ENCODE data around the gene ASB2. TPM values are rescaled to one million over a fixed set of nuclear protein-coding genes. Genes with fewer than 3 reads are reported as not detected.

The ASB2 gene
- total and polyA plus RNA-seq, 2 of the 13 experiments (the other 11 are each of a cell fraction or from before 2014, with no cell fraction given): 0.82 to 4.1 TPM

DNA sequence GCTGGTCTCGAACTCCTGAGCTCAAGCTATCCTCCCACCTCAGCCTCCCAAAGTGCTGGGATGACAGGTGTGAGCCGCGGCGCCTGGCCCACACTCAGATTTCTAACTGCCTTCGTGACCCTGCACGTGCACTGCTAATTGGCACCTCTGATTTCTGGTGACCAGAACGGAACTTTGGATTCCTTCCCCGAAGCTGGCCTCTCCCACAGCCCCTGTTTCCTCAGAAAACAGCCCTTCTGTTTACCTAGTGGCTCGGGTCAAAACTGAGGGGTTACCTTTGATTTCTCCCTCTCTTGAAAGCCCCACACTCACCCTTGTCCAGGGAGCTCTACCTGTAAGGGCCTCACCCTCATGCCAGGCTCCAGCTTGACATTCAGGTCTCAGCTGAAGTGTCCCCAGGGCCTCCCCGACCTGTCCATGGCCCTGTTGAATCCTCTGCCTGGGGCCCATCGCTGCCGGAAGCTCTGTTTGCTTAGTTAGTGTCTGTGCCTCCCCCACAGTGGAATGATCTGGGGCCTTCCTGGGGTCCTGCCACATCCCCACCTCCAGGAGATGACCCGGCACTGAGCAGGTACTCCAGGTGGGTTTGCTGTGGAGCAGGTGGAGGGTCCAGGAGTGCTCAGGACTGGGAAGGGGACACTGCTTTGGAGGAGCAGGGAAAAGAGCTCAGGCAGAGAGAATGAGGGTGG, 73.6 kb downstream of the ASB2 start (continued):
- TF ChIP-seq ZNF263 (CRISPR knock-in tag; IDR thresholded peaks at IDR 0.05): no peak
- TF ChIP-seq SAFB2 (CRISPR knock-in tag; IDR thresholded peaks at IDR 0.05; ENCODE audit: borderline replicate concordance, low read depth): 0 out of 2 replicates have a peak, but pooled peaks have one; percentile 59
- TF ChIP-seq, protein P1, sequence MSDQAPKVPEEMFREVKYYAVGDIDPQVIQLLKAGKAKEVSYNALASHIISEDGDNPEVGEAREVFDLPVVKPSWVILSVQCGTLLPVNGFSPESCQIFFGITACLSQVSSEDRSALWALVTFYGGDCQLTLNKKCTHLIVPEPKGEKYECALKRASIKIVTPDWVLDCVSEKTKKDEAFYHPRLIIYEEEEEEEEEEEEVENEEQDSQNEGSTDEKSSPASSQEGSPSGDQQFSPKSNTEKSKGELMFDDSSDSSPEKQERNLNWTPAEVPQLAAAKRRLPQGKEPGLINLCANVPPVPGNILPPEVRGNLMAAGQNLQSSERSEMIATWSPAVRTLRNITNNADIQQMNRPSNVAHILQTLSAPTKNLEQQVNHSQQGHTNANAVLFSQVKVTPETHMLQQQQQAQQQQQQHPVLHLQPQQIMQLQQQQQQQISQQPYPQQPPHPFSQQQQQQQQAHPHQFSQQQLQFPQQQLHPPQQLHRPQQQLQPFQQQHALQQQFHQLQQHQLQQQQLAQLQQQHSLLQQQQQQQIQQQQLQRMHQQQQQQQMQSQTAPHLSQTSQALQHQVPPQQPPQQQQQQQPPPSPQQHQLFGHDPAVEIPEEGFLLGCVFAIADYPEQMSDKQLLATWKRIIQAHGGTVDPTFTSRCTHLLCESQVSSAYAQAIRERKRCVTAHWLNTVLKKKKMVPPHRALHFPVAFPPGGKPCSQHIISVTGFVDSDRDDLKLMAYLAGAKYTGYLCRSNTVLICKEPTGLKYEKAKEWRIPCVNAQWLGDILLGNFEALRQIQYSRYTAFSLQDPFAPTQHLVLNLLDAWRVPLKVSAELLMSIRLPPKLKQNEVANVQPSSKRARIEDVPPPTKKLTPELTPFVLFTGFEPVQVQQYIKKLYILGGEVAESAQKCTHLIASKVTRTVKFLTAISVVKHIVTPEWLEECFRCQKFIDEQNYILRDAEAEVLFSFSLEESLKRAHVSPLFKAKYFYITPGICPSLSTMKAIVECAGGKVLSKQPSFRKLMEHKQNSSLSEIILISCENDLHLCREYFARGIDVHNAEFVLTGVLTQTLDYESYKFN (CRISPR knock-in tag; conservative IDR thresholded peaks at IDR 0.05): peak; percentile 81
- TF ChIP-seq, protein P2, sequence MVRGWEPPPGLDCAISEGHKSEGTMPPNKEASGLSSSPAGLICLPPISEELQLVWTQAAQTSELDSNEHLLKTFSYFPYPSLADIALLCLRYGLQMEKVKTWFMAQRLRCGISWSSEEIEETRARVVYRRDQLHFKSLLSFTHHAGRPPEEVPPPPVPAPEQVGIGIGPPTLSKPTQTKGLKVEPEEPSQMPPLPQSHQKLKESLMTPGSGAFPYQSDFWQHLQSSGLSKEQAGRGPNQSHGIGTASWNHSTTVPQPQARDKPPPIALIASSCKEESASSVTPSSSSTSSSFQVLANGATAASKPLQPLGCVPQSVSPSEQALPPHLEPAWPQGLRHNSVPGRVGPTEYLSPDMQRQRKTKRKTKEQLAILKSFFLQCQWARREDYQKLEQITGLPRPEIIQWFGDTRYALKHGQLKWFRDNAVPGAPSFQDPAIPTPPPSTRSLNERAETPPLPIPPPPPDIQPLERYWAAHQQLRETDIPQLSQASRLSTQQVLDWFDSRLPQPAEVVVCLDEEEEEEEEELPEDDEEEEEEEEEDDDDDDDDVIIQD (CRISPR knock-in tag; IDR thresholded peaks at IDR 0.05; ENCODE audit: low read depth): no peak
- TF ChIP-seq AKAP8 (CRISPR knock-in tag; IDR thresholded peaks at IDR 0.05): no peak
- TF ChIP-seq, protein P3, sequence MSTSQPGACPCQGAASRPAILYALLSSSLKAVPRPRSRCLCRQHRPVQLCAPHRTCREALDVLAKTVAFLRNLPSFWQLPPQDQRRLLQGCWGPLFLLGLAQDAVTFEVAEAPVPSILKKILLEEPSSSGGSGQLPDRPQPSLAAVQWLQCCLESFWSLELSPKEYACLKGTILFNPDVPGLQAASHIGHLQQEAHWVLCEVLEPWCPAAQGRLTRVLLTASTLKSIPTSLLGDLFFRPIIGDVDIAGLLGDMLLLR (CRISPR knock-in tag; IDR thresholded peaks at IDR 0.05): peak; percentile 58; the same call in 1 of the 2 replicates
- no peak for TF ChIP-seq YY1 (IDR thresholded peaks at IDR 0.05; ENCODE audit: insufficient read depth, insufficient replicate concordance, low read depth, low read length)
- peak; percentile 66; the same call in 1 of the 2 replicates for TF ChIP-seq ZBTB42 (CRISPR knock-in tag; IDR thresholded peaks at IDR 0.05)
- no peak for TF ChIP-seq HHEX (CRISPR knock-in tag; IDR thresholded peaks at IDR 0.05)
- no peak for TF ChIP-seq ZFP41 (CRISPR knock-in tag; IDR thresholded peaks at IDR 0.05; ENCODE audit: borderline replicate concordance)
- TF ChIP-seq ZNF7 (CRISPR knock-in tag; IDR thresholded peaks at IDR 0.05): peak; percentile 29; the same call in 1 of the 2 replicates
- TF ChIP-seq FOXP1 (IDR thresholded peaks at IDR 0.05): no peak
- TF ChIP-seq FOXP1 (CRISPR knock-in tag; IDR thresholded peaks at IDR 0.05): peak; percentile 57; the same call in 1 of the 2 replicates
- TF ChIP-seq HOXD1 (CRISPR knock-in tag; IDR thresholded peaks at IDR 0.05): peak; percentile 46; the same call in 1 of the 2 replicates
- peak; percentile 40; the same call in 1 of the 2 replicates for TF ChIP-seq EED (CRISPR knock-in tag; IDR thresholded peaks at IDR 0.05)
- no peak for TF ChIP-seq ZBTB21 (CRISPR knock-in tag; IDR thresholded peaks at IDR 0.05)
- no peak for TF ChIP-seq GTF3A (CRISPR knock-in tag; conservative IDR thresholded peaks at IDR 0.05)
- TF ChIP-seq, protein P4, sequence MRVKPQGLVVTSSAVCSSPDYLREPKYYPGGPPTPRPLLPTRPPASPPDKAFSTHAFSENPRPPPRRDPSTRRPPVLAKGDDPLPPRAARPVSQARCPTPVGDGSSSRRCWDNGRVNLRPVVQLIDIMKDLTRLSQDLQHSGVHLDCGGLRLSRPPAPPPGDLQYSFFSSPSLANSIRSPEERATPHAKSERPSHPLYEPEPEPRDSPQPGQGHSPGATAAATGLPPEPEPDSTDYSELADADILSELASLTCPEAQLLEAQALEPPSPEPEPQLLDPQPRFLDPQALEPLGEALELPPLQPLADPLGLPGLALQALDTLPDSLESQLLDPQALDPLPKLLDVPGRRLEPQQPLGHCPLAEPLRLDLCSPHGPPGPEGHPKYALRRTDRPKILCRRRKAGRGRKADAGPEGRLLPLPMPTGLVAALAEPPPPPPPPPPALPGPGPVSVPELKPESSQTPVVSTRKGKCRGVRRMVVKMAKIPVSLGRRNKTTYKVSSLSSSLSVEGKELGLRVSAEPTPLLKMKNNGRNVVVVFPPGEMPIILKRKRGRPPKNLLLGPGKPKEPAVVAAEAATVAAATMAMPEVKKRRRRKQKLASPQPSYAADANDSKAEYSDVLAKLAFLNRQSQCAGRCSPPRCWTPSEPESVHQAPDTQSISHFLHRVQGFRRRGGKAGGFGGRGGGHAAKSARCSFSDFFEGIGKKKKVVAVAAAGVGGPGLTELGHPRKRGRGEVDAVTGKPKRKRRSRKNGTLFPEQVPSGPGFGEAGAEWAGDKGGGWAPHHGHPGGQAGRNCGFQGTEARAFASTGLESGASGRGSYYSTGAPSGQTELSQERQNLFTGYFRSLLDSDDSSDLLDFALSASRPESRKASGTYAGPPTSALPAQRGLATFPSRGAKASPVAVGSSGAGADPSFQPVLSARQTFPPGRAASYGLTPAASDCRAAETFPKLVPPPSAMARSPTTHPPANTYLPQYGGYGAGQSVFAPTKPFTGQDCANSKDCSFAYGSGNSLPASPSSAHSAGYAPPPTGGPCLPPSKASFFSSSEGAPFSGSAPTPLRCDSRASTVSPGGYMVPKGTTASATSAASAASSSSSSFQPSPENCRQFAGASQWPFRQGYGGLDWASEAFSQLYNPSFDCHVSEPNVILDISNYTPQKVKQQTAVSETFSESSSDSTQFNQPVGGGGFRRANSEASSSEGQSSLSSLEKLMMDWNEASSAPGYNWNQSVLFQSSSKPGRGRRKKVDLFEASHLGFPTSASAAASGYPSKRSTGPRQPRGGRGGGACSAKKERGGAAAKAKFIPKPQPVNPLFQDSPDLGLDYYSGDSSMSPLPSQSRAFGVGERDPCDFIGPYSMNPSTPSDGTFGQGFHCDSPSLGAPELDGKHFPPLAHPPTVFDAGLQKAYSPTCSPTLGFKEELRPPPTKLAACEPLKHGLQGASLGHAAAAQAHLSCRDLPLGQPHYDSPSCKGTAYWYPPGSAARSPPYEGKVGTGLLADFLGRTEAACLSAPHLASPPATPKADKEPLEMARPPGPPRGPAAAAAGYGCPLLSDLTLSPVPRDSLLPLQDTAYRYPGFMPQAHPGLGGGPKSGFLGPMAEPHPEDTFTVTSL (CRISPR knock-in tag; IDR thresholded peaks at IDR 0.05; ENCODE audit: borderline replicate concordance): peak; percentile 33; the same call in 1 of the 2 replicates
- no peak for TF ChIP-seq FOXA1 (IDR thresholded peaks at IDR 0.05)
- peak; percentile 28; the same call in 1 of the 2 replicates for TF ChIP-seq FOXA1 (CRISPR knock-in tag; IDR thresholded peaks at IDR 0.05)
